ENCODE data around the gene PLCB2. TPM values are rescaled to one million over a fixed set of nuclear protein-coding genes. Genes with fewer than 3 reads are reported as not detected.

Gene PLCB2
- polyA plus RNA-seq, 1 of the 3 experiments (the other 2 are of a cell fraction), result 0.15 TPM

DNA sequence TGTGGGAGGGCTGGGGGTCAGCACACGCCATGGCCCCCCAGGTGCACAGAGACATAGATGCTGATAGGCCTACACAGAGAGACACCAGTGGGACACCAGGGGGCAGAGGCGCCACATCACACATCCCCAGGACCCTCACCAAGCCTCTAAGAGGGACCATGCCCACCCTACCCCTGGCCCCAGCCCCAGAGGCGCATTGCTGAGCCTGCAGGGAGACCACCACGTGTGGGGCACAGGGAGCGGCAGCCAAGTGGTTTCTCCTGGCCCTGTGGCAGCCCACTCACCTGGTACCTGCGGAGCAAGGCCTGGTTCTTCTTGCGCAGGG, 31.8 kb upstream of the PLCB2 start:
- no peaks in the 10 kb centered on the region for H4K20me1 ChIP-seq (ENCODE audit: insufficient read depth)
- no peak for TF ChIP-seq GATA2 (CRISPR knock-in tag; IDR thresholded peaks at IDR 0.05)
- TF ChIP-seq, protein P1, sequence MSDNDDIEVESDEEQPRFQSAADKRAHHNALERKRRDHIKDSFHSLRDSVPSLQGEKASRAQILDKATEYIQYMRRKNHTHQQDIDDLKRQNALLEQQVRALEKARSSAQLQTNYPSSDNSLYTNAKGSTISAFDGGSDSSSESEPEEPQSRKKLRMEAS (IDR thresholded peaks at IDR 0.05; ENCODE audit: low read depth), result no peak
- no peak for TF ChIP-seq REST (IDR thresholded peaks at IDR 0.05; ENCODE audit: low read depth, low read length)
- TF ChIP-seq RXRA (IDR thresholded peaks at IDR 0.05; ENCODE audit: borderline replicate concordance, low read depth), result no peak
- no peak for TF ChIP-seq TEAD4 (IDR thresholded peaks at IDR 0.05; ENCODE audit: borderline replicate concordance, insufficient read depth)
- no peak for TF ChIP-seq JUND (IDR thresholded peaks at IDR 0.05)
- peak; percentile 61 for TF ChIP-seq RAD21 (IDR thresholded peaks at IDR 0.05; ENCODE audit: low read length)
- peak; percentile 44 for TF ChIP-seq CTCF (IDR thresholded peaks at IDR 0.05)
- TF ChIP-seq USF2 (IDR thresholded peaks at IDR 0.05; ENCODE audit: borderline replicate concordance, low read depth, low read length), result no peak
- no peak for TF ChIP-seq ELF1 (IDR thresholded peaks at IDR 0.05)
- TF ChIP-seq FOXJ3 (CRISPR knock-in tag; IDR thresholded peaks at IDR 0.05), result no peak
- no peak for TF ChIP-seq IRF3 (IDR thresholded peaks at IDR 0.05; ENCODE audit: low read depth, low read length)
- TF ChIP-seq SMC3 (IDR thresholded peaks at IDR 0.05; ENCODE audit: low read depth, low read length), result peak; percentile 39; the same call in 1 of the 2 replicates
- TF ChIP-seq, protein P2, sequence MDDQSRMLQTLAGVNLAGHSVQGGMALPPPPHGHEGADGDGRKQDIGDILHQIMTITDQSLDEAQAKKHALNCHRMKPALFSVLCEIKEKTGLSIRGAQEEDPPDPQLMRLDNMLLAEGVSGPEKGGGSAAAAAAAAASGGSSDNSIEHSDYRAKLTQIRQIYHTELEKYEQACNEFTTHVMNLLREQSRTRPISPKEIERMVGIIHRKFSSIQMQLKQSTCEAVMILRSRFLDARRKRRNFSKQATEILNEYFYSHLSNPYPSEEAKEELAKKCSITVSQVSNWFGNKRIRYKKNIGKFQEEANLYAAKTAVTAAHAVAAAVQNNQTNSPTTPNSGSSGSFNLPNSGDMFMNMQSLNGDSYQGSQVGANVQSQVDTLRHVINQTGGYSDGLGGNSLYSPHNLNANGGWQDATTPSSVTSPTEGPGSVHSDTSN (IDR thresholded peaks at IDR 0.05), result no peak
- TF ChIP-seq USF1 (IDR thresholded peaks at IDR 0.05; ENCODE audit: borderline replicate concordance, low read depth), result no peak
- no peak for TF ChIP-seq GABPA (IDR thresholded peaks at IDR 0.05; ENCODE audit: low read depth)
- no peak for TF ChIP-seq TCF12 (IDR thresholded peaks at IDR 0.05)
- TF ChIP-seq CHD2 (IDR thresholded peaks at IDR 0.05; ENCODE audit: low read length, partially characterized antibody), result no peak
- no peak for TF ChIP-seq MEF2A (IDR thresholded peaks at IDR 0.05; ENCODE audit: borderline replicate concordance, low read depth)
- TF ChIP-seq RFX5 (IDR thresholded peaks at IDR 0.05; ENCODE audit: low read length), result no peak
- no peak for TF ChIP-seq FOXM1 (IDR thresholded peaks at IDR 0.05; ENCODE audit: low read depth)
- no peak for TF ChIP-seq FOSL2 (IDR thresholded peaks at IDR 0.05; ENCODE audit: borderline replicate concordance, low read depth)
- no peak for TF ChIP-seq POLR2AphosphoS5 (IDR thresholded peaks at IDR 0.05; ENCODE audit: low read depth, low read length)
- TF ChIP-seq TAF1 (IDR thresholded peaks at IDR 0.05; ENCODE audit: borderline replicate concordance, low read depth, low read length), result no peak
- no peak for TF ChIP-seq NRF1 (IDR thresholded peaks at IDR 0.05; ENCODE audit: low read depth, low read length)
- H3K27me3 ChIP-seq (ENCODE audit: insufficient read depth), result no peaks in the 10 kb centered on the region
- H3K4me1 ChIP-seq (ENCODE audit: control insufficient read depth in 1 of 2, insufficient read depth in 2 of 2, low read depth in 1 of 2, low read length in 1 of 2), result peaks cover 56 to 71% of the 10 kb centered on the region in 2 experiments; a peak in 3 of 4 replicates
- H3F3A ChIP-seq (replicated peaks; ENCODE audit: insufficient read depth), result peaks cover 39% of the 10 kb centered on the region
- H3K4me2 ChIP-seq, result peak overlapping the region; percentile 94
- CTCF ChIA-PET, result interaction anchor here (0.8 to 70.6 kb wide), 15 partner anchors 2 to 179 kb away, joined by 3 to 2194 read pairs (median 7); partner anchors contain the start of genes ANKRD63, BUB1B, CCDC9B and DISP2
- H3K9ac ChIP-seq, result peak overlapping the region; percentile 98
- peak overlapping the region; percentile 96 to 98 for H3K27ac ChIP-seq (ENCODE audit: low read depth in 2 of 2, low read length in 1 of 2)
- H3K9me3 ChIP-seq, result no peaks in the 10 kb centered on the region
- H3K9me2 ChIP-seq, result no peaks in the 10 kb centered on the region
- POLR2A ChIA-PET, result interaction anchor here (0.9 to 3.0 kb wide), 10 partner anchors 14 to 229 kb away, joined by 3 to 22 read pairs (median 4); partner anchors contain the start of genes DISP2, IVD, KNSTRN and RPUSD2
- peaks cover 19 to 26% of the 10 kb centered on the region in 2 experiments for H3K36me3 ChIP-seq (replicated peaks in 1 of 2; ENCODE audit: control insufficient read depth in 1 of 2, insufficient read depth in 2 of 2, low read length in 1 of 2)
- DNase-seq, result peak; percentile 66
- H3K79me2 ChIP-seq (ENCODE audit: insufficient read depth), result peaks cover 53% of the 10 kb centered on the region
- H3K4me3 ChIP-seq (ENCODE audit: low read depth in 2 of 2, low read length in 1 of 2), result peak overlapping the region; percentile 51 to 77
- no peak overlapping the region for H2AFZ ChIP-seq (ENCODE audit: low read depth)
- WGBS (ENCODE audit: low lambda C conversion rate), result 20% methylated on average over 1 of the region's 7 CpGs

Data from SK-N-SH (cell line).